ELF-1 (cell line): Measurements from ENCODE around the gene MBNL3.

Experiments
- DNase-seq: peaks from one replicate; pipeline ENCODE4 v3.0.0-alpha.2; 2016; ENCODE audit warnings: low read depth, low spot score

MBNL3 gene

DNA sequence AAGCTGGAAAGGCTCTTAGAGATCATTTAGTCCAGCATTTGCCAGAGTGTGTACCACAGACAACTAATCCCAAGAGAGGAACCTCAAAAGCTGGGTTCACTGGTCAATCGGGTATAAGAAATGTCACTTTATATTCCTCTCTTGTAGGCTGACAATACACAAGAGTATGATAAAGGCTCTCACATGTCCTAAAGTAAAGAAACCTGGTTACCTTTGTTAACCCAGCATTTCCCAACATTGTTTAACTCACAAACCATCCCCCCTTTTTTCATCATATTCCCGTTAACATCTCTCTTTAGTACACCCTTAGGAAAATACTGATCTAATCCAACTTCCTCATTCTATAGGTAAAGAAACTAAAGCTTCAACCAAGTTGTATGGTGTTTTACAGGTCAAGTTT, 74.4 kb downstream of the MBNL3 start:
- DNase-seq, result no peak

DNA sequence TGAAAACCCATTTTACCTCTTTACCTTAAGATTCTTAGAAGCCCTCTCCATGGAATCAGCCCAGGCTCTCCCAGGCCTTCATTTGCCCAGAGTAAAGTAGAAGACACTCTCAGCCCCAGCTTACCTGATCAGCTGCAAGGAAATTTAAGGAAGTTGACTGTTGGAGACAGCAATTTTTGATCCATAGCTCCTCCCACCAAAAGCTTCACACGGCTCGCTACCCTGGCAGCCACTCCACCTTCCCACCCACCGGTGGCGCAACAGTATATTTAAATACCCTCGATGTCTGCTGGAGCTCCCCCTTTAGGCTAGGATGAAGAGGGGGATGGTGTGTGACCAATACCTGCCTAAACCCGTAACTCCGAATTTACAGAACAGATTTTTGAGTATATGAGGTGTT, 75.4 kb downstream of the MBNL3 start:
- DNase-seq, result peak; percentile 91

DNA sequence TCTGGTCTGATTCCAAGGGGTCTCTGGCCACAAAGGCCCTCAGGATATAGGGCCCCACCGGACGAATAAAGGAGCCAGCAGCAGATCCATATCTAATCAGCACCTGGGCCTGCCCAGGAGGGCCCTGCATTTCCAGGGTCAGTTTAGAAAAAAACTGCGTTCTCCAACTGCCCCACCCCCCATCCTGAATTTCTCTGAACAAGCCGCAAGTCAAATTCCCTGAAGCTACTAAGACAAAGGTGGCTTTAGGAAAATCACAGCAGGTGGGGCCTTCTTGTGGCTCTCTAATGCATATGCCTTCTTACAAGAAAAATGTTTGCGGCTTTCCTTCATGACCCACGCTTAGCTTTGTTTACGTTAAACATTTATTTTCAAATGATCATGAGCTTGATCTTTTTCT, 76.6 kb downstream of the MBNL3 start:
- peak; percentile 93 for DNase-seq

DNA sequence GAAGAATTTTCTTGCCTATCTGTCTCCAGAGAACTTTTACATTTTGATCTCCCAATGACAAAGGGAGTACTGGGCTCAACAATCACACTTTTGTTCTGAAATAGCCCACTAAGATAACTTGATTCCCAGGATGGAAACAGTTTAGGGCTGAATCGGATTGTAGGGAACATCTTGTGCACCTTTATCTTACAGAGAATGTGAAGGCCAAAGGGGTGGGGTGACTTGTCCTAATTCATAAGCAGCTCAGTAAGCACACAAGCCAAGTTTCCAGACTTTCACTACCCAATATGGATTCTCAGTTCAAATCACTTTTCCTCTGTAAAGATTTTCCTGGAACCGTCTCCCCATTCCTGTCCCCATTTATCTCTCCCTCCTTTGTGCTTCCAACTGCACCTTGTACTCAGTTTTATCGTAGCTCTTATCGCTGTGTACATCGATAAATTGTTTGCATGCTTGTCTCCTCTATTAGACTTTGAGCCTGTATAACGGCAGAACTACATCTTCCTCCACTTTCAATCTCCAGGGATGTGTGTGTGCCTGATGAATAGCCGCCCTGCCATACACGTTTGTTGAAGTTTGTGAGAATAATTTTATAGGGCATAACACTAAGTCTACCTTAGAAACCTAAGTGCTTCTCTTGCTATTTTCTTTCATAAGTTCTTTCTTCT, 77.4 kb downstream of the MBNL3 start:
- DNase-seq, result no peak

DNA sequence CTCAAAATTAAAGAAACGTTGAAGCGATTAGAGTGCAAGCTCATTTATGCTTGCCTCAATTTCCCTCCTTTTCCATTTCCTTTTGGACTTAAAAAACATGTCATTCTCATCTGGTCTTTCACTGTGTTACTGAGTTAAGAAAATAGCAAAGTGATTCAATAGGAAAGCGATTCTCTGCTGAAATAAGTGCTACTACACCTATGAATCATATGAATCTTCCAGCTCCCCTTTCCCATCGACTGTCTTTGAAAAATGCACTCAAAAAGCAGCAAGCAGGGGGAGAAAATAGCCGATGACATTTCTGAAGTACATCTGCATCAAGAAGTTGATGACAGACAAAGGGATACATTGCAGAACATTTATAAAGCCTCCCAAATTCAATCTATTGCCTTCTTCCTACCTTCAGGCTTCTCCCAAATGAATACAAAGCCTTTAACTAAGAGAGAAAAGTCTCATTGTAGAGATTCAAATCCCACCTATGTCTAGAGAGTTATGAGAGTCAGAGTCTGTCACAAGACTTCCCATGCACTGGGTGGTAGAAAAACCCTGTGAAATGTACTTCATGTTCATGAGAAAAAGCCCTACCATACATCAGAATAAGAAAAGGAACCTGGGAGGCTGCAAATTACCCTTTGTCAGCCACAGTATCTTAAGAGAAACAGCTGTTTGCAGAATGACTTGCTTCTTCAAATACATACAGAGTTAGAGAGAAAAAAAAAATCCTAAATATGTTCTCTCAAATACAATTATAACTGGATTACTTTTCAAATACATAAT, 78.9 kb downstream of the MBNL3 start:
- DNase-seq, result no peak

DNA sequence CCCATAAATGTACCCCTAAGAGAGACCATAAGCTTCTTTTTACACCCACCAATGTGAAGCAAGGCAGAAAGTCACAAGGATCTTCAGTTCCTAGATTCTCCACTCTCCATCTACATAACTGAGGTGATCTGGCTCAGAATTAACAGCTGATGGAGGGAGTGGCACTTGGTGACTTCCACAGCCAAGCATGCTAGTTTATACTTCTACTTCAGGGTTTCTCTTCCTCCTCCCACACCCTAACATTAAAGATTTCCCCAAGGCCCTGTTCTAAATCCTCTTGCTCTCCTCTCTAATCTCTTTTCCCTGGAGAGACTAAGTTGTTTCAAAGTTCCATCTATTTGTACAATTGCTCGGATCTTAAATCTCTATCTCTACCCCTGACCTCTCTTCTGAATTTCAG, 81.1 kb downstream of the MBNL3 start:
- no peak for DNase-seq

DNA sequence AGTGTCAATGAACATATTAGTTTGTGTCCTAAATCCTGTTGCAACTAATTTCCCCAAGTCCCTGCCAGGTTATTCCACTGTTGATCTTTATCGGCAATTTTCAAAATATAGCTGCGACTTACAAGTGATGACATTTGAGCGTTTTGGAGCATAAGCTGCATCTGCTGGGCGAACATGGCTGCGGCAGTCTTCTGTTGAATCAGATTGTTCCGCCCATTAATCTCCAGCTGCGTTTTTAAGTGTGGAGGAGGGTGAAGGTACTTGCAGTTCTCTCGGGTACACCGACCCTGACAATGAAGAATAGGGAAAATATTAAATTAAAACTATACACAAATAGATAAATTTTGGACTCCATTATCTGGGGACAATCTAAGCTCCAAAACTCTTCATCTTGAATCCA, 82.7 kb downstream of the MBNL3 start:
- DNase-seq, result no peak

DNA sequence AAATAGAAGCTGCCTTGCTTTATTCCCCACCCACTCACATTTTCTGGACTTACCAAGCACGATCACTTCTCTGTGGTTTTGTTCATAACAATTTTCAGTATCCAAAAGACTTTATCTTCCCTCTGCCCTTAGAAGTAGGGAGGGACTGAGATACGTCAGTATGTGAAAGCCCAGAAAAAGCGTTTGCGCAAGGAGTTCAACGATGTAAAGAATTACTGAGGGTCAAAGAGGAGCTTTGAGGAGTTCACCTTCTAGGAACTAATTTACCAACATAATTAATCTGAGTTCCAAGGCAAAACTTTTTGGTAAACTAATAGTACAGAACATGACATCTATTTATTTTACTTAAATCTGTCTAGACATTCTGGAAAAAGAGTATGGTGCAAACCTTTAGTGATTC, 84.6 kb downstream of the MBNL3 start:
- no peak for DNase-seq

DNA sequence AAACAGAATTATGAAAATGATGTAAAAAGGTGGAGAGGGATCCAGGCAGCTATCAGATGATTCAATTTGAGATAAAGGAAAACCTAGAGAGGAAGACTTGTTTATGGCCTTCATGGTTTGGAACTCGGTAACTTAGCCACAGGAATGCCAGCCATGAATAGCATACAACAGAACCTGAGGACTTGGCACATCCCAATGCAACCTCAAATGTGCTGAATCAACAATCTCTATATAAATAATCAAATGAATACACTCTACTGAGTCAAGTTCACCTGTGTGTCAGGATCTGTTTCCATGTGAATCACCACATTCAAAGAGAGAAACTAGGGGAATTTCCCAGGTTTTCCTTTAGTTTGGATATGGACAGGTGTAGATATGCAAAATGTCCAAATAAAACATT, 86.9 kb downstream of the MBNL3 start:
- DNase-seq, result no peak

DNA sequence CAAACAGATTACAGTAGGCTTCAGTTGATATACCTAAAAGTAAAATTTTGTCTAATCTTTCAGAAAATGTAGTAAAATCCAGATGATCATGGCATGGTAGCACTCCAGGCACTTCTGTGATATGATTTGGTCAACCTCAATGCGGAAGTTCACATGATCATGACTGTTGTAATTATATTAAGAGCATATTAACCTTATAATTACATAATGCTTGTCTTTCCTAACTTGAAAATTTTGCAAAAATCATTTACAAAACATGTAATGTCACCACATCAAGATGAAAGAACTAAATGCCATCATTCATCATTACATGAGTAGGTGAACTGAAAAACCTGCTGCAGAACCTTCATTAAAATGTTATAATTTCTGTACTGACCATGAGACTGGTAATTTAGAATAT, 88.1 kb downstream of the MBNL3 start:
- no peak for DNase-seq

DNA sequence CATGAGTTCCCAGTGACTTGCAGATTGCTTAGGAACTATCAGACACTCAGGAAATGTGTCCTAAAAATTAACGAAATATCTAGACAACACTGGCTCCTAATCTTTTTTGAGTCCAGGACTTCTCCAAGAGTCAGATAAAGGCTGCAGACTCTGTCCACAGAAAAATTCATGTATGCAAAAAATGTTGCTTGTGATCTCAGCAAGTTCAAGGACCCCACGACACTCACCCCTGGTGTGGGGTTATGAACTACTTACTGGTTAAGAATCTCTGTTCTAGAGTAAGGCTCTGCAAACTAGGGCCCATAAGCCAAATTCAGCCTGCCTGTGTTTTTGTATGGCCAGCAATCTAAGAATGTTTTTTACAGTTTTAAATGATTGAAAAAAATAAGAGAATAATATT, 93.2 kb downstream of the MBNL3 start:
- DNase-seq, result no peak

DNA sequence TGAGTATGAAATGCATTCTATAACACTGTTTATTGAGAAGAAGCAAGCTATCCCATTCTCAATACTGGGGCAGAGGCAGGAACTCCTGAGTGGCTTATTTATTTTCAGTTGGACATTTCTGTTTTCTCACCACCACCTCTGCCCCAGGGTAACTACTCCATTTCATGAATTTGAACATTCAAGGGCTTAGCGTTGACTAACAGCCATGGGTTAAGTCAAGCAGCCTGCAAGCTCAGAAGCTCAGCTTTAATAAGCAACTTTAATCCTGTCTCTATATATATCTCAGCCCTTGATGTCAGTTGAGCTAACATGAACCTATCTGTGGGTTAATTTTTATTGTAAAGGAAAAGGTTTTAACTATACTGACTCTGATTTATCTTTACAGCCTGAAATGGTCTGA, 93.8 kb downstream of the MBNL3 start:
- DNase-seq, result no peak

DNA sequence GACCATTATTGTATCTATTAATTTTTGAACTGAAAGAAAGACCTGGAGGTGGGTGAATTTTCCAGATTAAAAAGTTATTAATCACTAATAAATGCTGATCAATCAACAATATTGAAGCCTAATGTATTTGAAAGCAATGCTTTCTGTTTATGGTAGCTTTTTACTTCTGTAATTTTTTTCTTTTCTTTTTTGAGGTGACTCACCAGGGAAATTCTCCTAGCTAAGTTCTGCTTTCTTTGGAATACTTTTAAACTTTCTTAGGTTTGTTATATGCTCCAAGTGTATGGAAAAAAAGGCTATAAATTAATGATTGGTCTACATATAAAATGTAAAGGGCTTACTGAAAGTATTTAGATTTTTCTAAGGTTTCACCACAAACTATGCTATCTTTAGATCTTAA, 94.2 kb downstream of the MBNL3 start:
- no peak for DNase-seq

DNA sequence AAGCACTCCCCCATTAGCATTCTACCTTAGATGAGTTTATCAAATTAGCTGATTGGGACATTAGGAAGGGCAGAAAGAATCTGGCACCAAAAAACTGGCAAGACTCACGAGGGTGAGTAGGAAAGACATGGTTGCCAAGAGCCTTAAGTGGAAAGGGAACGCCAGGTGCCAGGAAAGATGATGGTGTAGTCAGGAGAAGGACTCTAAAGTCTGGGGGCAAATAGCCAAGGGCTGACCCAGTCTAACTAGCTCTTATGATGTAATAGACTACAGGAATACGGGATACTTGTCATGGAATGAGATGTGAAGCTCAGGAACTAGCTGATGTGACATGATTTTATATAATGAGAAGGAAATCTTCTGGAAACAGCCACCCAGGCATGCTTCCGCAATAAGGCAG, 94.8 kb downstream of the MBNL3 start:
- no peak for DNase-seq

DNA sequence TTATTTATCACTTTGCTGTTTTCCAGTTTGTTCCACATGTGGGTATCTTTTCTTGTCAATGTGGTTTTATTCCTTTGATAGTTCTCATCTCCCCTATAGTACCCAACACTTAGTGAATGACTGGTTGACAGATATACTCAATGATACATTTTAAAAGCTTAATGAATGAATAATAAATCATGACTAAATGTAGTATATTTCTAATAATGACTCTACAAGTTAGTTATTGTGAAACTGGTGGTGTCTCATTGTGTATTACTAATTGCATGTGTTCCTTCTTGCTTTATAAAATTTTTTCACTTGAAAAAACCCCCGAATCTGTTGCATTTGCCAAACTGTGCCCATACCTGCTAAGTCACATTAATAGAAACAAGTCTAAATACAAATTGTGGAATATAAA, 95.4 kb downstream of the MBNL3 start:
- DNase-seq, result no peak

DNA sequence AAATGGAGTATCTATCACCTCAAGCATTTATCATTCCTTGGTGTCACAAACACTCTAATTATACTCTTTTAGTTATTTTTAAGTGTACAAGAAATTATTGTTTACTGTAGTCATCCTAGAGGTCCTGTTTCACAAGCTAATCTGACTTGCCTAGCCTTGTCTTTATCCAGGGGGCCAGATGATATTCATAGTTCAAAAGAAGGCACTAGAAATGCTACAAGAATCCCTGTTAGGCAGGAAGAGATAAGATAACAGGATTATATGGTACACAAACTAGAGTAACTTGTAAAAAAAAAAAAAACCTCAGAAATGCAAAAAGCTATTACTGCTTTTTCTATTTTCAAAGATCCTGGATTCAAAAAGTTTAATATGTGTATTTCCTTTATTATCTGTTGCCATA, 95.8 kb downstream of the MBNL3 start:
- DNase-seq, result no peak

DNA sequence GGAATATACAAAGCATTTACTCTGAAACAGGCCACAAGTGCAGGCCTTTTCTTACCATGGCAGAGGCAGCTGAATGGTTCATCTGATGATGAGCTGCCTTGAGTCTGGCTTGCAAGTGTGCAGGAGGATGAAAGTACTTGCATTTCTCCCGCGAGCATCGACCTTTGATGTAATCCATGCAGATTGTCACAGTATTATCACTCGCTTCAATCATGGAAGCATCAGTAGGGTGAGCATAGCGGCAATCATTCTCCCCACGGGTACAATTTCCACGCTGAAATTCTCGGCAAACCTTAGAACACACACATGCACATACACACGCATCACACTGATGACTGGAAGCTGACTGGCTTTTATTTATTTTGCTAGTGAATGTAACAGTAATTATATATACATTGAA, 98.0 kb downstream of the MBNL3 start:
- no peak for DNase-seq

DNA sequence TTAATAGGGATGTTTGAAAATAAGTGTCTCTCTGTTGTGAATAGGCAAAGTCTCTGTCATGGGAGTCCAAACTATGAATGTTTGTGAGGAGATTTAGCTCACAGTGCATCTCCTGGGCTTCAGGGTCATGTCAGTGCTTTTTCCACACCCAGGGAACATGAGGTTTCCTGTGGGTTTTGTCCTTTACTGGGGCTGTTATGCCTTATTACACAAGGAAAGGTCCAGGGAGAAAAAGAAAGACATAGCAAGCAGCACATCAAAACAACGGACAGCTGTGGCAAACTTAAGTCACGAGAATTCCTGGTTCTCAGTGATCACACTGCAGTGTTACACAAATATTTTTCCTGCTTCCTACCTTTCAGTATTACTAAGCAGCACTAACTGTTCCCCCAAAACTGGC, 99.4 kb downstream of the MBNL3 start:
- no peak for DNase-seq

DNA sequence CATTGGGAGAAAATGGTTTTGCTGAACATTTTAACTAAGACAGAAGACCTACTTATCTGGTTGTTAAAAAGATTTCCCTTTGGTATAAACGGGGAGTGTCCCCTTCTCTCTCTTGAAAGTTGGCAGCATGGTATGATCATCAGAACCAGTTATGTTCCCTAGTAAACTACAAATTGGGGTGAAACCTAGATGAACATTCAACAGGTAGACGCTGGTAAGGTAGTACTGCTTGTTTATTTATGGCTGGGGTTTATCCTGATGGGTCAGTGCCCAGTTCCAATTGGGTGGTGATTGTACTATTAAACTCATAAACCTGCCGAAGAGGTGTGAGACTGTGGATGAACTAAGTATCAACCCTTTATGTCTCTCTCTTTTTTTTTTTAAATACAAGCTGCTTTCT, 100.5 kb downstream of the MBNL3 start:
- DNase-seq, result no peak

DNA sequence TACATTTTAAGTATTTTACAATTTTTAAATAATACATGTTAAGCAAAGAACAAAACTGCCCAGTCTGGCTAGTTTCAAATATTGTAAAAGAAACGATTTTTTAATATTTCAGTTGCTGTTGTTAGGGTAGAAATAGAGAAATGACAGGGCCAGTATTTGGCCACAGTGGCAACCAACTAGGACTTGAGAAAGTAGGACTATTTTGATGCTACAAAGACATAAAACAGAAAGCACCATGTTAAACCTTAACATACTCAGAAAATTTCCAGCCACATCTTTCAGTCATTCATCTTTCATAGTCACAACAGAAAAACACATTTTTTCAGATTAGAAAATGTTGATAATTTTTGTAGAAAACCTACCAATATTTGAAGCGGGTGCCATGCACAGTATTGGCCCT, 104.5 kb downstream of the MBNL3 start:
- DNase-seq, result no peak

DNA sequence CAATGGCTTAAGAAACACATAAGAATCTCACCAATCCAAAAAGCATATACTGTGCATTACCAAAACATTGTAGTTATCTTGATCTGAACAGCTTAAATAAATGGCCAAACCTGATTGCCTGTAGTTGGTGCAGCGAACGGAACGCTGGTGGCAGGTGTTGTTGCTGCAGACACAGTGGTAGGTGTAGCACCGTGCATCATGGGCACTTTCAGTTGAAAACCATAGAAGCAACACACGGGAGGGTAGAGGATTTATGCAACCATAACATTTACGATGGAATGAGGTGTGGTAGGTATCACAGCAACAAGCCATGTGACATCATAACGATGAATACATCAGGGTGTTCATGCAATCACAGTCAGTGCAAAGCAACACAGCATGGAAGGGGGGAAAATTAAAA, 106.8 kb downstream of the MBNL3 start:
- DNase-seq, result no peak

DNA sequence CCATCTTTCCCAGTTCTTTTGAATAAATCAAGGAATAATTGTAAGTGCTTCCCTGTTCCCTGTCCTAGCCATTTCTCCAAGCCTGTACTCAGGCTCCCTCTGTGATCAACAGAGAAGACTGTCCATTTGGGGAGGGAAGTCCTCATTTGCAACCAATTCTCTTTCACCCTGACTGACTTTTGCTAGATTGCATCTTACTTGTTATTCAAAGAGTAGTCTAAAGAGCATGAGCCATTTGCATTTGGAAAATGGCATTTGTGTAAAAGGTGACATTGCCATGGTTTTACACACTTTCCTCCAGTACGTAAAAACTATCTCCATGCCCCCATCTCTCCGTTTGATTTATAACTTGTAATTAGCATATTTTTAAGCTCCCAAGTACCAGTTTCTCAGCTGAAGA, 110.6 kb downstream of the MBNL3 start:
- no peak for DNase-seq

DNA sequence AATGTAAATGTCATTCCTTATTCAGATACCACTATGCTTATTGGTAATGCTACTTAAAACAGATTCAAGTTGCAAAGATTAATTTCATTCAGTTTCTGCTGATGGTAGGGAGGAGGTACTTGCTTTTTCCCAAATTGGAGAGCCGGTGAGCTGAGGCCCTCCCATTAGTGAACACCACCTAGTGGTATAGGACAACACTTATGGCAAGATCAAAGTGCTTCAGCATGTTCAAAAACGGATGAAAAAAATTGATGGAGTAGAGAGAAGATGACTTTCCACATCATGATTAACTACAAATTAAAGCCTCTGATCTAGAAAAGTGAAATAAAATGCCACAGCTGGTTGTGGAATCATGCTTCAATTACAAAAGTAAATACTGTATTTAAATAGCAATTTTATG, 112.9 kb downstream of the MBNL3 start:
- DNase-seq, result no peak

DNA sequence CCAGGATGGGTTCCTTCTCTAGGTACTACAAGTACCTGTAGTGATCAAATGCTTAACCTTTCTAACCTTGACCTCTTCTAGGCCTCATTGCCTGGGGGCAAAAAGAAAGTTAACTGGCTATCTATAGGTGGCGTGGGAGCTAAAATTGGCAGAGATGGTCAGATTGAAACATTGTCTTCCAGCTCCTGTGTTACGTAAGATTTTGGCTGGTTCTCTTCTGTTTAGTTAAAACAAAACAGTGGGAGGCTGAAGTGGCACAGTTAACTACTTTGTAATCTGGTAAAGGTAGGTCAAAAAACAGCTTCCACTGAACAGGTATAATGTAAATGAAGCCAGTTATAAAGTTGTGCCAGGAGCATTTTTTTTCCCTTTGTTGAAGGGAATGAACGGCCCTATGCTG, 115.2 kb downstream of the MBNL3 start:
- no peak for DNase-seq
